VCaP (cell line): ENCODE data around the gene PLSCR5.

ENCODE experiments used
- H3K27ac ChIP-seq: fragments of 450-650 bp; 2 replicates; pipeline ENCODE4 v1.5.1; 2017
- CTCF ChIP-seq: fragments of 450-650 bp; conservative IDR thresholded peaks from 2 replicates; pipeline ENCODE4 v1.5.1; 2017; ENCODE audit warnings: mild to moderate bottlenecking, moderate library complexity

The PLSCR5 gene

GRCh38 chr3:146612015-146612414 lies 6.9 kb upstream of the PLSCR5 start:
- H3K27ac ChIP-seq: no peak overlapping the region
- no peak for TF ChIP-seq CTCF

GRCh38 chr3:146611096-146611495 lies 6.0 kb upstream of the PLSCR5 start:
- TF ChIP-seq CTCF: no peak
- H3K27ac ChIP-seq: no peak overlapping the region

GRCh38 chr3:146598535-146598934 lies 6.6 kb downstream of the PLSCR5 start:
- H3K27ac ChIP-seq: no peak overlapping the region
- no peak for TF ChIP-seq CTCF

- TF ChIP-seq CTCF: peak; percentile 77
- no peak overlapping the region for H3K27ac ChIP-seq
Observed at GRCh38 chr3:146594843-146595482, 10.2 kb downstream of the PLSCR5 start.

- no peak for TF ChIP-seq CTCF
Observed at GRCh38 chr3:146593776-146594175, 11.4 kb downstream of the PLSCR5 start.

GRCh38 chr3:146590521-146590920 lies 14.6 kb downstream of the PLSCR5 start:
- H3K27ac ChIP-seq: no peak overlapping the region
- no peak for TF ChIP-seq CTCF

More at GRCh38 chr3:146593776-146594175, 11.4 kb downstream of the PLSCR5 start:
- H3K27ac ChIP-seq: no peak overlapping the region

- H3K27ac ChIP-seq: no peak overlapping the region
- TF ChIP-seq CTCF: peak; percentile 78
Observed at GRCh38 chr3:146589899-146590508, 15.1 kb downstream of the PLSCR5 start.
